ENCODE measurements around the gene ARHGAP44. TPM values are rescaled to one million over a fixed set of nuclear protein-coding genes. Genes with fewer than 3 reads are reported as not detected.
A peak's percentile ranks its signal among the peaks of the same experiment; 100 is the strongest.

Gene ARHGAP44
- total and polyA plus RNA-seq, 2 of the 4 experiments (the other 2 are of a cell fraction), result 0.54 to 1.0 TPM

DNA sequence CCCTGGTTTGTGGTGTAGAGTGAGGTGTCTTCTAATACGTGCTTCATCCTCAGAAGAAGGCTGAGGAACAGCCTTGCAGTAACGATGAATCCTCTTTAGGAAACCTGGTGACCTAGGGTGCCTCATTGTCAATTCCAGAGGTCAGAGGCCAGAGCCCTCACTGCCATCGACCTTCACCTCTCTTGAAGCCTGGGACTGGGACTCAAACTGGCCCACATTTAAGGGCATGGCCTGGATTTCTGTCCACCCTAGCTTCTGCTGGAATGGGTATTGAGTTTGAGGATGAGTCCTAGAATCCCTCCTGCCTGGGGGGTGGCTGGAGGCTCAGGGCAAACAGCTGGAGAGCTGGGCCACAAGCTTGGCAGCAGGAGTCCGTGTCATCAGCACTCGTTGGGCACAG is 189.9 kb downstream of the ARHGAP44 start:
- CTCF ChIA-PET, result no interaction called here
- in situ Hi-C loops (cut with MboI; ENCODE audit: low sequenced_read_pairs), result no loop called here

More for the DNA sequence above, 189.9 kb downstream of the ARHGAP44 start:
- POLR2A ChIA-PET (ENCODE audit: unreplicated experiment), result no interaction called here
- TF ChIP-seq NFE2L2 (IDR thresholded peaks at IDR 0.05; ENCODE audit: low read depth, low read length) (no peak), CHD1 (IDR thresholded peaks at IDR 0.05; ENCODE audit: low read depth, low read length) (no peak), RFX5 (IDR thresholded peaks at IDR 0.05; ENCODE audit: low read depth, low read length) (no peak), RCOR1 (IDR thresholded peaks at IDR 0.05; ENCODE audit: insufficient replicate concordance, low read length) (no peak), BHLHE40 (IDR thresholded peaks at IDR 0.05; ENCODE audit: low read depth, low read length) (no peak), MAFK (IDR thresholded peaks at IDR 0.05; ENCODE audit: low read depth, low read length) (no peak), CEBPB (IDR thresholded peaks at IDR 0.05; ENCODE audit: low read depth, low read length) (no peak), SMC3 (IDR thresholded peaks at IDR 0.05; ENCODE audit: low read depth, low read length) (no peak), USF2 (IDR thresholded peaks at IDR 0.05; ENCODE audit: low read depth, low read length) (no peak), POLR2A (IDR thresholded peaks at IDR 0.05; ENCODE audit: low read depth, low read length) (no peak), RAD21 (IDR thresholded peaks at IDR 0.05; ENCODE audit: low read length) (no peak), FOS (IDR thresholded peaks at IDR 0.05; ENCODE audit: low read depth, low read length) (no peak), MXI1 (IDR thresholded peaks at IDR 0.05; ENCODE audit: borderline replicate concordance, low read depth, low read length) (no peak), MAZ (IDR thresholded peaks at IDR 0.05; ENCODE audit: borderline replicate concordance, low read depth, low read length) (no peak)
- TF ChIP-seq, protein P1, sequence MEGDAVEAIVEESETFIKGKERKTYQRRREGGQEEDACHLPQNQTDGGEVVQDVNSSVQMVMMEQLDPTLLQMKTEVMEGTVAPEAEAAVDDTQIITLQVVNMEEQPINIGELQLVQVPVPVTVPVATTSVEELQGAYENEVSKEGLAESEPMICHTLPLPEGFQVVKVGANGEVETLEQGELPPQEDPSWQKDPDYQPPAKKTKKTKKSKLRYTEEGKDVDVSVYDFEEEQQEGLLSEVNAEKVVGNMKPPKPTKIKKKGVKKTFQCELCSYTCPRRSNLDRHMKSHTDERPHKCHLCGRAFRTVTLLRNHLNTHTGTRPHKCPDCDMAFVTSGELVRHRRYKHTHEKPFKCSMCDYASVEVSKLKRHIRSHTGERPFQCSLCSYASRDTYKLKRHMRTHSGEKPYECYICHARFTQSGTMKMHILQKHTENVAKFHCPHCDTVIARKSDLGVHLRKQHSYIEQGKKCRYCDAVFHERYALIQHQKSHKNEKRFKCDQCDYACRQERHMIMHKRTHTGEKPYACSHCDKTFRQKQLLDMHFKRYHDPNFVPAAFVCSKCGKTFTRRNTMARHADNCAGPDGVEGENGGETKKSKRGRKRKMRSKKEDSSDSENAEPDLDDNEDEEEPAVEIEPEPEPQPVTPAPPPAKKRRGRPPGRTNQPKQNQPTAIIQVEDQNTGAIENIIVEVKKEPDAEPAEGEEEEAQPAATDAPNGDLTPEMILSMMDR (conservative IDR thresholded peaks at IDR 0.05; ENCODE audit: low read depth, low read length), result no peak
- TF ChIP-seq, protein P2, sequence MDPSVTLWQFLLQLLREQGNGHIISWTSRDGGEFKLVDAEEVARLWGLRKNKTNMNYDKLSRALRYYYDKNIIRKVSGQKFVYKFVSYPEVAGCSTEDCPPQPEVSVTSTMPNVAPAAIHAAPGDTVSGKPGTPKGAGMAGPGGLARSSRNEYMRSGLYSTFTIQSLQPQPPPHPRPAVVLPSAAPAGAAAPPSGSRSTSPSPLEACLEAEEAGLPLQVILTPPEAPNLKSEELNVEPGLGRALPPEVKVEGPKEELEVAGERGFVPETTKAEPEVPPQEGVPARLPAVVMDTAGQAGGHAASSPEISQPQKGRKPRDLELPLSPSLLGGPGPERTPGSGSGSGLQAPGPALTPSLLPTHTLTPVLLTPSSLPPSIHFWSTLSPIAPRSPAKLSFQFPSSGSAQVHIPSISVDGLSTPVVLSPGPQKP (IDR thresholded peaks at IDR 0.05; ENCODE audit: borderline replicate concordance, low read depth, low read length), result no peak
- no peak overlapping the region for H2AK5ac ChIP-seq (ENCODE audit: low read depth, low read length)
- H3K36me3 ChIP-seq (ENCODE audit: control insufficient read depth, insufficient read depth, low read length), result no peaks in the 10 kb centered on the region
- H3K27ac ChIP-seq (ENCODE audit: insufficient read depth, low read length), result no peak overlapping the region
- H2AFZ ChIP-seq (replicated peaks; ENCODE audit: low read length, poor library complexity), result peak overlapping the region; percentile 4
- no peak for ATAC-seq (ENCODE audit: low read depth)
- H2AK9ac ChIP-seq (replicated peaks; ENCODE audit: low read depth, low read length, poor library complexity), result no peak overlapping the region
- no peak overlapping the region for H3K56ac ChIP-seq (ENCODE audit: extremely low read depth, insufficient read depth, low read length)
- H3K9me1 ChIP-seq (ENCODE audit: insufficient read depth, low read length), result no peaks in the 10 kb centered on the region; the same call in 1 of the 2 replicates
- H3K14ac ChIP-seq (replicated peaks; ENCODE audit: low read depth, low read length), result no peak overlapping the region
- H3K23ac ChIP-seq (ENCODE audit: low read depth, low read length), result no peak overlapping the region
- H2BK120ac ChIP-seq (ENCODE audit: low read depth, low read length), result no peak overlapping the region
- BruUV-seq (replicated peaks), result no TSS peak
- H2BK5ac ChIP-seq (ENCODE audit: low read depth, low read length, poor library complexity, severe bottlenecking), result no peak overlapping the region
- no peak overlapping the region for H4K91ac ChIP-seq (ENCODE audit: insufficient read depth, low read depth, low read length)
- H3K4me2 ChIP-seq (ENCODE audit: low read depth, low read length), result no peak overlapping the region
- H3K79me1 ChIP-seq (ENCODE audit: low read depth in 1 of 2, low read length in 2 of 2), result no peaks in the 10 kb centered on the region
- no peak overlapping the region for H3K4ac ChIP-seq (ENCODE audit: low read depth, low read length)
- DNase-seq, result no peak
- intact Hi-C loops (cut with micrococcal nuclease), result no loop called here
- H4K5ac ChIP-seq (ENCODE audit: low read depth, low read length), result no peak overlapping the region
- H2BK15ac ChIP-seq (ENCODE audit: low read depth, low read length), result no peak overlapping the region
- dilution Hi-C loops (cut with HindIII; ENCODE audit: low sequenced_read_pairs, unreplicated experiment), result no loop called here
- H3K4me1 ChIP-seq (ENCODE audit: control insufficient read depth, insufficient read depth, low read length), result no peaks in the 10 kb centered on the region; the same call in 1 of the 2 replicates
- H3K9me3 ChIP-seq (ENCODE audit: control insufficient read depth, insufficient read depth, low read length), result no peaks in the 10 kb centered on the region
- WGBS, 2 experiments (ENCODE audit: extremely low coverage in 2 of 2, insufficient read length in 1 of 2), result 96% methylated on average over 4 of the region's 5 CpGs; no CpG with 5 or more reads in 1 of the 2 experiments
- no peak overlapping the region for H3K18ac ChIP-seq (ENCODE audit: low read depth, low read length)
- H3K9ac ChIP-seq (ENCODE audit: low read depth, low read length), result no peak overlapping the region
- H3K27me3 ChIP-seq (ENCODE audit: control insufficient read depth, insufficient read depth, low read length), result no peaks in the 10 kb centered on the region
- no peaks in the 10 kb centered on the region for H4K20me1 ChIP-seq (ENCODE audit: insufficient read depth, low read length)
- H4K8ac ChIP-seq (ENCODE audit: low read depth in 2 of 2, low read length in 2 of 2), result no peak overlapping the region
- H2BK20ac ChIP-seq (ENCODE audit: low read depth, low read length), result no peak overlapping the region
- no peak overlapping the region for H3K4me3 ChIP-seq (ENCODE audit: insufficient read depth, low read depth, low read length)

All from IMR-90 (cell line).